Fibroblast of skin of back (primary cell): ENCODE data around the gene CD46.

ENCODE experiments used
- DNase-seq: peaks from one replicate; pipeline ENCODE4 v3.0.0-alpha.2; 2013

The CD46 gene

GRCh38 chr1:207830788-207831187, 78.9 kb downstream of the CD46 start:
- no peak for DNase-seq

DNA sequence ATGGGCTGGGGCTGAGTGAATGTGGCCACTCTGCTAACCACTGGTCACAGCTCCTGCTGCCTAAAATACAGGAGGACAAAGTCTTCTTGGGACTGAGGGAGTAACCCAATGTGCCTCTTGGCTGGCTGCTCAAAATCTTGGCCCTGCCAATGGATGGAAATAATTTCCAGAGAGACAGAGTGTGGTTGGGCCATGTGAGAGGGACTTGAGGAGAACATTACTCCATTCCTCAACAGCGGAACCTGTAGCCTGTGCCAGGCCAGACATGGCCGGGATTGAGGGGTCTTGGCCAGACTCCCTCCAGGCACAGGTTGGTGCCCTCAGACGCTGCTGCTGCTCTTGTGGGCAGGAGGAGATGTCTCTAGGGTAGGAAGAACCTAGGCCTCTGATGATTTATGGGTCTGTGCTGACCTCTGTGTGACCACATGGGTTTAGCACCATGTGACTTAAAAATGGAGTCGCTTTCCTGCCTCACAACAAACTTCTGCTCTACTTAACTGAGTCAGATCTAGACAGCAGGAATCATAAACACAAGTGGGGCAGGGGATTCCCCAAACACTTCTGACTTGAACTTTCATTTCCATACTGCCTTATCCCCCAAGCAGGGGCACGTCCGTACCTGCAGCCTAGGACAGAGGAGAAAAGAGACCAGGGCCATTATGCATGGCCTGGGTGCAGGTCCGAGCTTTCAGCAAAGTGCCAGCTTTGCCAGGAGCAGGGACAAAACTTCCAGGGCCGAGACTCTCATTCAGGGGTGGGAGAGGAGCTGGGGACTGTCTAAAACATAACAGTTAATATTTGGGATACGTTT, 79.9 kb downstream of the CD46 start:
- no peak for DNase-seq

DNA sequence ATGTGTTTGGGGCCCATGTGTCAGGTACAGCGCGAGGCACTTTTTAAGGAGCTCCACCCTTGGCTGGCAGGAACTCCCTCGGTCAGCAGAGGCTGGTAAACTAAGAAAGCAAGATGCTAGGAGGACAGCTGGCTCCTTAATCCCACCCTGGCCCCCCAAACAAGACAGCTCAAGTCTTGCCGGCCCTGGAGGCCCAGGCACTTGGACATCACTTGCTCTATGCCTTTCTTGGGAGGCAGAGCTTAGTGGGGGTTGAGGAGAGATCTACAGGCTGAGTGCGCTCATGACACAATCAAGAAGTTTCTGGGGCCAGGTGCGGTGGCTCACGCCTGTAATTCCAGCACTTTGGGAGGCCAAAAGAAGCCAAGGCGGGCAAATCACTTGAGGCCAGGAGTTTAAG, 80.9 kb downstream of the CD46 start:
- DNase-seq, result no peak

DNA sequence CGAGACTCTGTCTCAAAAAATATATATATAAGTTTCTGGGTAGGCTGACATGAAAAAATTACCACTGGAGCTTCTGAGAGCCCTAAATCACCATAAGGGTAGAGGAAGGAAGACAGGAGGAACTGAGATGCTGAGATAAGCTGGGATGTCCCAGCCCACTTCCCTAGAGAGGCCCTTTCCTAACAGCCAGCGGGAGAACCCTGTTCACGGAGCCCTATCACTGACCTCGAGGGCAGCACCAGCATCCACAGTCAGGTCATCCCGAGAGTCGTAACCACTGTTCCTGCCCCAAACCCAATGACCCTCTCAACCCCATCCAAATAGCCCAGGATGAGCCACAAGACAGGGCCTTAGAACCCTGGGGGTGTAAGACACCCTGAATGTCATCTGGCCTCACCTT, 81.5 kb downstream of the CD46 start:
- no peak for DNase-seq

DNA sequence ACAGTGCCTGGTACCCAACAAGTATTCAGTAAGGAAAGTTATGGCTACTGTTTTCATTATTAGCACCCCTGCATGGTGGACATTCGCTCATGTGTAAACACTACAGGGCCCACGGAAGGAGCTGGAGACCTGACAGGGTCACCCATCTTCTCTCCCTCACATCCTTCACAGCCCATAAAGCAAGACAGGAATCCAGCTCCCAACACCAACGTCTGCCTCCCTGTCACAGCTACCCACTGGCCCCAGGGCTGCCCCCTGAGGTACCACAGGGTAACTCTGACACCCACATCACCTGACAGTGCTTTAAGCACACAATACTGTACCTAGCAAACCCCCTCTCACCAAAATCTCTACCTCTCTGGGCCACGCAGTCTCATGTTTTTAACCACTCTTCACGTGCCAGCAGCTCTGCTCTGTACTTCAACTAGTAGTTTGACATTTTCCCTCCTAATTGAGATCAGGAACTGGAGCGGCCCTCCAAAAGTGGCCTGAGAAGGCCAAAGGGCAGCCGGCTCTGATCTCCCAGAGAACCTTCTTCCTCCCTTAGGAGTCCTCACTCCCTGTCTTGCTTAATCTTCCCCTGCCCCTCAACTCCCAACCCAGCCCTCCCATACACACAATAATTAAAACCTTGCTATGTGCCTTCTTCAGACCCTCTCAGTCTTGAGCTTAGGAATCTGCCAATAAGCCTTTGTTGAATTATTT, 82.3 kb downstream of the CD46 start:
- no peak for DNase-seq

- no peak for DNase-seq
Measured at GRCh38 chr1:207835958-207836357, 84.1 kb downstream of the CD46 start.

DNA sequence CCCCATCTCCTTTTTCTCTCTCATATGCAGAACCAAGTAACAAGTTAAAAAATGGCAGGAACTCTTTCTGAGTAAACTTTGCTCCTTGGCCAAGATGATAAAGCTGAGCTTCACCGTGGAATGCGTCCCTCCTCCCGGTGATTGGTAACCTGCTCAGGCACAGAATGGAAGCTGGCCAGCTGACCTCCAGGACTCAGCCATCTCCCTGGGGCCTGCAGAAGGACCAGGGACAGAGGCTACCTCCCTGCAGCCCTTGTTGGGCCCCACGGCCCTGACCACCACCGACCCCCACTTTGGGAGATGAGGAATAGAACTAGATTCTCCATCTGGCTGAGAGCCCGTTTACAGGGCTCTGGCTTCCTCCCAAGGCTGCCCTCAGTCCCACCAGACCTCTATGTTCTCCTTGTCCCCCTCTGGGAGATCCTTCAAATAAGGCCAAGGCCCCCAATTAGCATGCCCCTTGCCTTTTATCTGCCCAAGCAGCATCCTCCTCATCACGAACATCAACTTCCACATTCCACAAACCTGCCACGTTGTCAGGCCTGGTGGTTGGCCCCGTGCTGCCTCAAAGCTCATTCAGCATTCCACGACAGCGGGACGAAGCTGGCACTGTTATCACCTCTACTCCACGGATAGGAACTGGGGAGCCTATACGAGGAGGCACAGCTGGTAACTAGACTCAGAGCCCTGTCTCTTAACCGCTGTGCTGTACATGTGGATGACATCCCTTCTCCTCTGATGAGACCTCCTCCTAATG, 84.9 kb downstream of the CD46 start:
- no peak for DNase-seq

- DNase-seq, result no peak
Measured at GRCh38 chr1:207837673-207838072, 85.8 kb downstream of the CD46 start.

- no peak for DNase-seq
Measured at GRCh38 chr1:207838156-207839082, 86.6 kb downstream of the CD46 start.

GRCh38 chr1:207839083-207839413, 87.2 kb downstream of the CD46 start:
- DNase-seq, result no peak

- no peak for DNase-seq
Measured at GRCh38 chr1:207840380-207840779, 88.5 kb downstream of the CD46 start.

GRCh38 chr1:207841293-207841692, 89.4 kb downstream of the CD46 start:
- DNase-seq, result no peak

GRCh38 chr1:207841901-207842300, 90.0 kb downstream of the CD46 start:
- DNase-seq, result no peak

GRCh38 chr1:207842506-207842905, 90.7 kb downstream of the CD46 start:
- DNase-seq, result no peak

DNA sequence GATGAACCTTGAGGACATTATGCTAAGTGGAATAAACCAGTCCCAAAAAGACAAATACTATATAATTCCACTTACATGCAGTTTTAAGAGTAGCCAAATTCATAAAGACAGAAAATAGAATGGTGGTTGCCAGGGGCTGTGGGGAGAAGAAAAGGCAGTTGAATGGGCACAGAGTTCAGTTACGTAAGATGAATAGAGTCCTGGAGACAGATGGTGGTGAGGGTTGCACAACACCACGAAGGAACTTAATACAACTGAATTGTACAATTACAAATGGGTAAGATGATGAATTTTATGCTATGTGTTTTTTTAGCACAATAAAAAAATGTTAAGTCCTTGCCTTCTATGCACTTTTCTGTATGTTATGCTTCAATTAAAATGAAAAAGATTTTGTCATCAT, 92.5 kb downstream of the CD46 start:
- no peak for DNase-seq
